Suppressor macrophage treated with lipopolysaccharide for 4 hours (primary cell): ENCODE results near the gene PTPRJ.
"Not testable (repeated sequence)": the region's sequence is repeated elsewhere in the genome, so short reads cannot be mapped to it uniquely, and the experiment has no call there.

Experiments used
- DNase-seq: peaks from one replicate; pipeline ENCODE4 v3.0.0-alpha.2; 2020

PTPRJ gene

DNA sequence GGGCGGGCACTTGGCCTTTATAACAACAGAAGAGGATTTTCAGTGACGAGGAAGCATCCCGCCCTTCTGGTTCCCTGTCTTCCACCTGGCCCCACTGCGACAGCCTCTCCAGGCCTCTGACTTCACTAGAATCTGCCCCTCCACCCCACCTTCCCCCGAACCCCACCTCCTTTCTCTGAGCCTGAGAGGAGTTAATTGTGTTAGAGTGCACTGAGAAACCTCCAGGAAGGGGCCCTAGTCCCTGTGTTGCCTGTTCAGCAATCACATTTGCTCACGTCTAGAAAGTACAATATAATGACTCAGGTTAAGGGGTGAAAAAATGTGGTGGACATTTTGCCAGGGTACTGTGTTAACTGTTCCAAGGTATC lies 38.8 kb downstream of the PTPRJ start:
- DNase-seq: no peak

DNA sequence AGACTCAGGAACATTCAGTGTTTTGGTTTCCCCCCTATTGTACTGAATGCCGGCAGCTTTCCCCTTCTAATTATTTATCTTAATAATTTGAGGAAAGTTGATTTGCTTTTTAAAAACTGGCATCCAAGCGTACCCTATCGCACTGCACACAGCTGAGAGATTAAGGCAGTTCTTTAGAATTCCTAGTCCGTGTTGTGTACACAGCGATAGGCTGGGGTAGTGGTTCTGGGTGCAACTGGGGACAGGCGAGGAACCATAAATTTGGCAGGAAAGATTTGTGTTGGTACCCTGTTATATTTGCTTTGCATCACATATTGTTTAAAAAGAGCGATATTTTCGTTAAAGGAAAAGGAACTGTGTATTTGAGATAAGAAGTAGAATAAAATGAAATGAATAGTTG lies 39.2 kb downstream of the PTPRJ start:
- no peak for DNase-seq

DNA sequence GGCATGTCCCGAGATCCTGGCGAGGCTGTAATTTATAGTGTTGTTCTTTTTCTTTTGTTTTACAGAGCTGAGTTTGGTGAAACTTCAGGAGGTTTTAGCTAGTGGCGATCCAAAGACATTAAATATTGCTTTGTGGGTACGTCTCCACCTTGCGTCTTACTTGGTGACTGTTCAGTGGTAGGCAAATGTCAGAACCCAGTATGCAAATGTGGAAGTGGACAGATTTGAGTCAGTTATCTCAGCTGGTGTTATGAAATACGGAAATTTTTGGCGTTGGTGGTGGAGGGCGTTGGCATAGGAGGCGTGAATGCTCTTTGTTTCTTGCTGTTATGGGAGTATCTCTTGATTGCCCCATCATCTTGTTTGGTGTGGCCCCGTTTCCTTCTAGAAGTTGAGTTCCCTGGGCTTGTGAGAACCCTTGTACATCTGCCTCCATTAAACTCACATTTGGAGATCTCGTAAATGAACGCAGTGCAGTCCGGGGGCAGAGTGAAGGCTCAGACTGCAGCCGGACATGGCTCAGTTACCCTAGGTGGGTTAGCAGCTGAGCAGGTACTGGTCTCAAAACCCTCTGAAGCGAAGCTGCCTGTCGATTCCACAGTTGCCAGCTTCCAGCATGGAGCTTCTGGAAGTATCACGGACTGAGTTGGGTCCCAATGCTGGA lies 39.9 kb downstream of the PTPRJ start:
- peak; percentile 97 for DNase-seq

DNA sequence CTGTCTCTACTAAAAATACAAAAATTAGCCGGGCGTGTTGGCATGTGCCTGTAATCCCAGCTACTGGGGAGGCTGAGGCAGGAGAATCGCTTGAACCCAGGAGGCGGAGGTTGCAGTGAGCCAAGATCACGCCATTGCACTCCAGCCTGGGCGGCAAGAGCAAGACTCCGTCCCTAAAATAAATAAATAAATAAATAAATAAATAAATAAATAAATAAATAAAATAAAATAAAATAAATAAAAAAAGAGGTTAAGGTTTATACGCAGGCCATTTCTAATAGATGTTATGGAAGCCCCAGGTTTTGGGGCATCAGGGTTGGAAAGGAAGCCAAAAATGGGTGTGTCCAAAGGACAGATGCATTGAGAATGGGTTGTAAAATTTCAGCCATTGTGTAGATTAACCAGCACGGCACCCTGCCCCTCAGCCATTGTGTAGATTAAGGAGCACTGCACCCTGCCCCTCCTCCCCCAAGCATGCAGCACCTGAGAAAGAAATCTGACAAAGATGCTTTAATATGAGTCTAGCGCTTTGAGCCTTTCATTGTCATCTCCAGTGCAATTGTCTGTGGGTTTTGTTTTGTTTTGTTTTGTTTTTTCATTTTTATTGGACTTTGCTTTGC lies 41.0 kb downstream of the PTPRJ start:
- not testable (repeated sequence) for DNase-seq

DNA sequence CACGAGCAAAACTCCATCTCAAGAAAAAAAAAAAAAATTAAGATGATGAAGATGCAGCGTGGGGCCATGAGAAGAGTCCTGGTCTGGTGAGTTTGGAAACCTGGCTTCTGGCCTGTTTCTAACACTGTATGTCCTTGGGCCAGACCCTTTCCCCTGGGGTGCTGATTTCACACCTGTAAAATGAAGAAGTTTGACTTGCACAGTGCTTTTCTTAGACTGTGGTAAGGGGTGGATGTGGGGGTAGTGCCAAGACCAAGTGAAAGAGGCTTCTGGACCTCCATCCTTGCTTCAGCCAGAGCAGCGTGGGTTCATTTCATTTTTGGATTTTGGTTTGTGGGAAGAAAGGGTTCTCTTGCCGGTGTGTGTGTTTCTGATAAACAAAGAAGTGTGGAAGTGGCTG lies 42.1 kb downstream of the PTPRJ start:
- no peak for DNase-seq

DNA sequence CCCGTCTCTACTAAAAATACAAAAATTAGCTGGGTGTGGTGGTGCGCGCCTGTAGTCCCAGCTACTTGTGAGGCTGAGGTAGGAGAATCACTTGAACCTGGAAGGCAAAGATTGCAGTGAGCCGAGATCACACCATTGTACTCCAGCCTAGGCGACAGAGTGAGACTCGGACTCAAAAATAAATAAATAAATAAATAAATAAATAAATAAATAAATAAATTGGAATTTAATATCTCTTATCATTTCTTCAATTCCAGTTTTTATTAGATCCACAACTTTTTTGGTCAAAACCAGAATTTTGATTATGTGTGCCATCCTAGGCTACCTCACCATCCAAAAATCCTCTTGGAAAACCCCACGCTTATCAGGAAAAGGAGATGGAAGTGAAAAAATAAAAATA lies 43.2 kb downstream of the PTPRJ start:
- not testable (repeated sequence) for DNase-seq

DNA sequence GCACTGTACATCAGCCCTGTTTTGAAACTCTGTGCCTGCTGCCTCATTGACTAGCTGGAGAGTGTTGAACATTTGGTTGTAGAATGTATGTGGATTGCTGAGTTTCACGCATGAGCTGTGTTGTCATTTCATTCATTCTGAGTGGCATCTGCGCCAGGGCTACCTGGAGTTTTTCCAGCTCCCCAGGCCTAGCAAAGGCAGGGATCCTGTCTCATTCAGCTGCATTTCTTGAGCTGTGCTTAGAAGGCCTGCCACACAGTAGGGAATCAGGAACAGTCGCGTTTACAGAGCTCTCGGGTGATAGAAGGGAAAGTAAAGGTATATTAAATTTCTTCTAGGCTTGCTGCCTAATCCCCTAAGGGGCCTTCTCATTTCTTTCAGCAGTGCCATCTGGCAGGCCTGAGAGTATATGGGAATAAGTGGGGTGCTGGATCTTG lies 44.3 kb downstream of the PTPRJ start:
- no peak for DNase-seq

DNA sequence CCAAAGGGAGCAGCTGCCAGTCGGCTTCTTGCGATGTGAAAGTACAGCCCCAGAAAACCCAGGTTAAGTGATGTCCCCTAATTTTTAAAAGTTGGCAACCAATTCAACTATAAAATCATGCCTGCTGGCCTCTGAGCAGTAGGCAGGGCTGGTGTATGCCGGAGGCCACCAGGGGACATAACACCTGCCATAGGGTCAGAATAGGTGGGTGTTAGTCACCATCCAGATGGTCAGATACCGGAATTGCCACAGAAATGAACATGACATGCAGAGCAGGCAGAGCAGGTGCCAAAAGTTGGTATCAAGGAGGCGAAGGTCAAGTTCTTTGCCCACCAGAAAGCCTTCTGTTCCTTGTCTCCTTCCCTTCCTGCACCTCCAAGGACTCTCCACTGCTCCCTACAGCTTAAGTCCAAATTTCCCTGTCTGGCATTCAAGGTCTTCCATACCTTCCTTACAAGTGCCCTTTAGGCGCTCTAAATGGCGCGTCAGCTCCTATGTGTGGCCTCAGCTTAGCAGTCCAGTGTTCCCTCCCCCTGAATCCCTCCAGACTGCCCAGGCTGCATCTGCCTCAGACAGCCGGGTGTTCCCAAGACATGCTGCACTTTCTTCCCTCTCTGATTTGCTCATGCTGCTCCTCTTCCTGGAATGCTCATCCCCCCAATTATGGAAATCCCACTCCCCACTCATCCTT lies 45.1 kb downstream of the PTPRJ start:
- DNase-seq: no peak

DNA sequence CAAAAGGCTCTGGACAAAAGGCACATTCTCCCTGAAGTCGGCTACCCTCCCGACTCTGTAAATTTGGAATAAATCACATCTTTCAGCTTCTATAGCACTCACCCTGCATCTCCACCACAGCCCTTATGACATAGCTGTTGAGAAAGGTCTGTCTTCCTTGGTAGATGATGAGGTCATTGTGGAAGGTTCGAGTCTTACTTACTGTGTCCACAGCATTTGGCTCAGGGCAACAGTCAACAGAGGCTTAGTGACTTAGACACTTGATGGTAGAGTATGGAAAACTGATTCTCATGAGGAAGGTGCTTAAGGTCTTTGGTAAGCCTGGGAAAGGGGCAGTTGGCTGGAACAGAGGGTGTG lies 45.6 kb downstream of the PTPRJ start:
- peak; percentile 78 for DNase-seq

DNA sequence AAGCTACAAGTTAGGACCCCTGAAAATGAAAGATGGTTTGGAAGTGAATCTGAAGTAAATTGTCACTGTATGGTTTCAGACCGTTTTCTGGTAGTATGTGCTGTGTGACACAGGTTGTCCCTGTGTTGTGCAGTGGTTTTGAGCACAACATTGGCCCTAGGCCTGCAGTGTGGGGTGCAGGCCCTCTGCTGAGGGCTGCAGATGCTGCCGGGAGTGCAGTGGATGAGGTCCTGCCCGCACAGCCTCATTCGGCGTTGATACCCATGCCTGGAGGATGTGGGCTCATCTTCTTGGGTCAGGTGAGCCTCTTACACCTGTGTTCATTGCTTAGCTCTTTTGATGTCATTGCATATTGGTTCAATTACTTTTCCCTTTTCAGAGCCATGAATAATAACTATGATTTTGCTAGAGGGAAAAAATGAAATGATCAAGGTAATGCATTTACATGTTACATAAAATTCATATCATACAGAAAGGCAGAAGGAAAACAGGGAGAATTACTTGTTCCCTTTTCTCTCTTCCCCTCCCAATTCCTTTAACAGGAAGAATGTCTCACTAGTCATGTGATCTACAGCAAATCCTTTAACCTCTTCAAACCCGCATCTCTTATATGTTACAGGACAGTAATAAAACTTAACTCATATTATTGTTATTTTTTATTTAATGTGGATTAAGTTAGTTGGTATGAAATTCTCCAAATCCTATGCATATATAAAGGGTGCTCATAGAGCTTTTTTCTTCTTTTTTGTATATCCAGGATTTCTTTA lies 48.7 kb downstream of the PTPRJ start:
- peak; percentile 74 for DNase-seq

DNA sequence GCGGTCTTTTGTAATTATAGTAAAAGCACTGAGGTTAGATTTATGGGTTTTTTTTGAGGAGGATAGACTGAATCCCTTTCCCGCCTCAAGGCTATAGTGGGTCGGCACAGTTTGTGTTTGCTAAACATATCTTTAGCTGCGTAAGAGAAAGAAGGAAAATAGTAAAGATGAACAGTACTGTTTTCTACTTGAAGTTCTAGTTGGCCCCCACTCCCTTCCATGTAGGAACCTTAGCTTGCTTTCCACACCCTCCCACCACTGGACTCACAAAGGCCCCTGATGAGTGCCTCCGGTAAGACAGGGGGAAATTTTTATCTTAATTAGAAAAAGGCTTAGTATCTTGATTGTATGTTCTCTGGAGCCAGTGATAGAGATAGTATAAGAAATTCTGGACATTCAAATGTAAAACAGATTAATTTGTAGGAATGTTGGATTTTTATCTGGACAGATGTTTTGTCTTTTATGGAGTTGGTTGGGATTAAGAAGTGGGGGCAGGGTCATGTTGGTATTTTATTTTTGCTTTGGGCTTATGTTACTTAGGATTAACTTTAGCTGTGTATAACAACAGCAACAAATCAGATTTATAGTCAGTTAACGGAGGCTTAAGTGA lies 49.4 kb downstream of the PTPRJ start:
- no peak for DNase-seq

DNA sequence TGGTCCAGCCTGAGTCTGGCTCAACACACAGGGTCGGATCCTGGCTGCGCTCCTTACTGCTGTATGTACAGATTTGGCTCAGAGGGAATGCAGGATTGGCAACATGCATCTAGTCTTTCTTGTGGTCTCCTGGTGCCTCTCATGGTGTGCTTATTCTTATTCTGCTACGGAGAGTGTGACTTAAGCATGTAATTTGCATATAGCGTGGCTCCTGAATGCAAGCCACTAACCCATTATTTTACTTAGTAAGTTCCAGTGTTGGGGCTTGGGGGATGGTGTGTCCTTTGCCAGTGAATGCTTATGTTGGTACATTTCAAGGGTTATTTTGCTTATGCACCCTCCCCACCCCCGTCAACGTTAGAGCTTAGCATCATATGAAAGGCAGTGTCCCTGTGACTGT lies 51.2 kb downstream of the PTPRJ start:
- DNase-seq: no peak

DNA sequence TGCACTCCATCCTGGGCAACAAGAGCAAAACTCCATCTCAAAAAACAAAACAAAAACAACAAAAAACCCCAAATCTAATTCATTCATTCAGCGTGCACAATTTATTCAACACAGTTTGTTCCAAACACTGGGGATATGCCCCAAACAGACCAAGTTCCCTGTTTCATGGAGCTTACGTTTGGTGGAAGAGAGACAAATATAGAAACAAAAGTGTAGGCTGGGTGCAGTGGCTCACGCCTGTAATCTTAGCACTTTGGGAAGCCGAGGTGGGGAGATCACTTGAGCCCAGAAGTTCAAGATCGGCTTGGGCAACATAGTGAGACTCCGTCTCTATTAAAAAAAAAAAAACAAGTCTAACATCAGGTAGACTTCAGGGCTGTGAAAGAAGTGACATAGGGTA lies 52.4 kb downstream of the PTPRJ start:
- peak; percentile 53 for DNase-seq

DNA sequence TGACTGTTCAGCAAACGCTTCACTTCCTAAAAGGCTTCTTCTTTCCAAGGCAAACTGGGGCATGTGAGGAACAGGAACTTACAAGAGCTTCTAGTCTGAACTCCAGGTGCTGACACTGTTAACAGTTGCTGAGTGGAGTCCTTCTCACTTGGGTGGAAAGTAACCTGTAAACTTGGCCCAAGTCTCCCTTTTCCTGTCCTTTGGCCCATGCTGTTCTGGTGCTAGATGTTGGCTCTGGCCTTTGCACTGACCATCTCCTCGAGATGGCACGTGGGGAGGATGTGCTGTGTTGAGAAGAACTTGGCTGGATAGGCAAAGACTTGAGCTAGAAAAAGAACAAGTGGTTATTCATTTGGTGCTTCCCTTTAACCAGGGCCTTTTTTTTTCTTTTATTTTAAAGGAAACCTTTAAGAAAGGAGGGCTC lies 53.6 kb downstream of the PTPRJ start:
- peak; percentile 77 for DNase-seq

DNA sequence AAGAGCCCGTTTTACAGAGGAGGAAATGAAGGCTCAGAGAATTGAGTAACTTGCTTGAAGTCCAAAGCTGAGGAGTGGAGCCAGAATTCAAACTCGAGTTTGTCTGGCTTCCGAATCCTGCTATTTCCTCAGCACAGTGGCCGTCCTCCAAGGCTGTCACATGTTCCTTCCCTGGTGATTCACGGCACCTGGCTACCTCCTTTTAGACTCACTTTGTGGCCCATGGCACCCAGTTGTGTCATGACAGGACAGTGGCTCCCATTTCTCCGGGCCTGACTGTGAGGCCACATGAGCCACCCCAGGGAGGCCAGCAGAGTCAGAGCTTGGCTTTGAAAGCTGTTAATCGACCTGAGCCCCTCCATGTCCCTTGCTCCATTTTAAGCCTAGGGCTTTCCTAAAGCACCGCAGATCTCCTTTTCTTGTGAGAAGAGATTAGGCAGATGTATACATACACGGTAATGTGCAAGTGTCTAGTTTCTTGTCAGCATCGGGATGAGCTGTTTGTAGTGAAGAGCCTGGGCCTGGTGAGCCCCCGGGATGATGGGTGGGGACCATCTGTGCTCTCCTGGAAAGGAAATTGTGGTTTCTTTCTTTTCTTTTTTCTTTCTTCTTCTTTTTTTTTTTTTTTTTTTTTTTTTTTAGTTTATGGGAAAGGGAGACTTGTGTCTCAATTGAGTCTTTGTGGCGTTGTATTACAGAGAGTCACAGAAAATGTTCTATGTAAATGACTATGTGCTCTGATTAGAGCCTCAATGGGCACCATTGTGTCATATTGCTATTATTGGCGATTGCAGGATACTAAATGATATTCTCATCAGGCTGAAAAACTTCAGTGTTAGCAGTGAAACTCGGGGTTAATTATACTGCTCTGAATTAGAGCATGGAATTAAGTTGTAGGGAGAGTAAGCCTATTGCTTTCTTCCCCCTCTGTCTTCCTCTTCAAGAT lies 54.8 kb downstream of the PTPRJ start:
- no peak for DNase-seq

DNA sequence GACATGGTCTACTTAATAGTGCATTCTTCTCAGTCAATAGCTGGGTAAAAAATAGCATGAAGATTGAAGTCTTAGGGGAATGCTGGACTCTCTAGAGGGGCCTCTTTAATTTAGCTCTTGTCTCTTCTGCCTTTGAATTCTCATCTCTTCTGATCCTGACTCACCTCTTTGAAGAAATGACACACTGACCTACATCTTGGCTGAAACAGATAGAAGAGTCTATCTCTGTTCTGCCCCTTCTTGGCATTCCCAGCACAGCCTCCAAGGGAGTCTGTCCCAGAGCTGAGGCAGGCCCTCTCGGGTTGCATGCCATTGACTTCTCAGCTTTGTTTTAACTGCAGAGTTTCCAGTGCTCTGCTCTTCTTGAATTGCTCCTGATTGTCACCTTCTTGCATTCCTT lies 55.7 kb downstream of the PTPRJ start:
- DNase-seq: no peak

DNA sequence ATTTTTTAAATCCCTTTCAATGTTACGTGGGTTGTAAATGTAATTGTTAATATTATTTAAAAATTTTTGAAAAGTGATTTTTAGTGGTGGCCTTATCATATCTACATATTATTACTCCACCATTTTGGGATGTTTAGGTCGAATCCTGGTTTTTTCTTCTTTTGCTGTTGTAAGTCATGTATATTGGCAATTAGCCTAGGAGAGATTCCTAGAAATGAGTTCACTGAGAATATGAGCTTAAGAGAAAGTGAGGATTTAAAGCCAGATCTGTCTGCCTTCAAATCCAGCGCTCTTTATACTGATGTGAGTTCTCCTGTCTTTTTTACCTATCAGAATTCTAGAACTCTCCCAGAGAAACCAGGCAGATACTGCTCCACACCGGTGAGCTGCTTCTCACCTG lies 56.1 kb downstream of the PTPRJ start:
- DNase-seq: no peak

DNA sequence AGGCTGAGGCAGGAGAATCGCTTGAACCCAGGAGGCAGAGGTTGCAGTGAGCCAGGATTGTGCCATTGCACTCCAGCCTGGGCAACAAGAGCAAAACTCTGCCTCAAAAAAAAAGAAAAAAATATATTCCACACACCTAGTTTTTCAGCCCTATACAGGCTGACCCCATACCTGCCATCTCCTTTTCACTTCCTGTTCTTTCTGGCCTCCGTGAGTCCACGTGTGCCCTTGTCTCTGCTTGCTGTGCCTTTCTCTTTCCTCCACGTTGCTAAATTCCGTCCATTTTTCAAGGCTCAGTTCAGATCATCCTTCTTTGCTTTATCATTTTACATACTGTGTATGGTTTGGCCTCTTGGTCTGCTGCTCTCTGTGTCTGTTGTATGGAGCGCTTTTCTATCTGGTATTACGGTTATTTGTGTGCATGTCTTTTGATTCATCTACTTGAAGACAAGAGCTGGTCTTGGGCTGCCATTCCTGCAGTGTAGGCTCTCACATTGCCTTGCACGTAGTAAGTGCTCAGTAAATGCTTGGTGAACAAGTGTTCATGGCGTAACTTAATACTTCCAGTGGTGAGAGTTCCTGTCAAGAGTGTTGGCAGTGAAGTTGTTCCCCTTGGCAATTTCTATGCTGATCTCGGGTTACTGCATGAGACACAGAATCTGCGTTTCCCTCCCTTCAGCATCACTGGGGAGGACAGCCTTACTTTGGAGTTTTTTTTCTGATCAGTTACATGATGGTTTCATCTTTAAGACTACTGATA lies 57.5 kb downstream of the PTPRJ start:
- DNase-seq: no peak

DNA sequence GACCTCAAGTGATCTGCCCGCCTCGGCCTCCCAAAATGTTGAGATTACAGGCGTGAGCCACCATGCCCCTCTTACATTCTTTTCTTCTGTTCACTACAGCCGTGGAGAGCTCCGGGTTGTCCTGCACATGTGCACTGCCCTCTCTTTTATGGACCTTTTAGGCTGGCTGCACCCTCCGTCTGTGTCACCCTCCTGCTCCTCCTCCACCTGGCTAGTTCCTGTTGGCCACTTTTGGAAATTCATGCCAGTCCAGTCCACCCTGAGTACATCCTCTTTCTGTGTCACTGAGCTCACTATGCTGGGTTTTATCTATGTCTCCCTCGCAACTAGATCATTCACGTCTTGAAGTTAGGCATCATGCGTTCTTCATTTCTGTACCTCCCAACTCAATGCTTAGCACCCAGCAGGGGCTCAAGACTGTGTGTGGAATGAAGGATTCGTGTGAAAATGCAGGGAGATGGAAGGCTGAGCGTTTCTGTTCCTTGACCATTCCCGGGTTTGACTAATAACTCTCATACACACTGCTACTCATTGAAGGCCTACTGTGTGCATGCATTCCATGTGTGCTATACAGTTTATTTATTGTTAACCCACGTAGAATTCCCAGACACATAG lies 60.6 kb downstream of the PTPRJ start:
- DNase-seq: no peak

DNA sequence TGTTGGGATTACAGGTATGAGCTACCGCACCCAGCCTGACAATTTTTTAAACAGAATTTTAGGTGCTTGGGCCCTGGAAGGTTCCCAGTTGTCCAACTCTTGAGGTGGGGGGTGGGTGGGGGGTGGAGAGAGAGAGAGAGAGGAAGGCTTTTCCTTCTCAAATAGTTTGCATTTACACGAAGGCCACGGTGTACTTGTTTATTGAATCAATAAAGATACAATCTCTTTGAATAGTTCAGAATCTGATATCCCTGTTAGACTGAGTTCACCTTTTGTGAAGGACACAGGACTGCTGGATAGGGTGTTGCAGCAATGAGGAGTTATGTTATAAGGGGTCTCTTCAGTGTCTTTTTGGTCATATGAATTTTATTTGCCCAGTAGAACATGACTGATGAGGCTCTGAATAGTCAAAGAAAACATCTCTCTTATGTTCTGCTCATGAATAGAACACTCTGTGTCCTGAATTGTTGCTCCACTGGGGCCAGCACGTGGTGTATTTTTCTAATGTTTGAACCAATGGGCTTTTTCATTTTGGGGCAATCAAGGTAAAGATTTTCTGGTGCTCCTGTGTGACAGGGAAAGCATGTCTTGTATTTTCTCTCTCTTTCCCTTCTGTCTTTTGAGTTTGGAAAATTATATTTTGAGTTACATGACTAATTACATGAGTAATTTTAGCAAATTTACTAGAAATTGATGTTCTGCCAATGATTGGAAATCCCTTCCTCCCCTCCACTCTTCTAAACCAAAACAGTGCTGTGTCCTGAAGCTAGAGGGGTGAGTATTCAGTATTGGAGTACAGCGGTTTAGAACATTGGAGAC lies 61.7 kb downstream of the PTPRJ start:
- DNase-seq: no peak
